GM06990 (cell line): ENCODE measurements around the gene CRB2.

Experiments used
- DNase-seq: peaks from one replicate; pipeline ENCODE4 v3.0.0-alpha.2; 2011; ENCODE audit not compliant: insufficient read length; ENCODE audit errors: extremely low read depth
- H3K27me3 ChIP-seq: replicated peaks from 2 replicates; pipeline ENCODE4 v1.6.0; 2011; ENCODE audit warnings: low read length; ENCODE audit not compliant: control insufficient read depth, insufficient read depth
- H3K36me3 ChIP-seq: 2 replicates; pipeline ENCODE4 v1.5.1; 2011; ENCODE audit warnings: low read length; ENCODE audit not compliant: control insufficient read depth, insufficient read depth
- H3K4me3 ChIP-seq: replicated peaks from 2 replicates; pipeline ENCODE4 v1.5.1; 2011; ENCODE audit warnings: low read depth, mild to moderate bottlenecking, control low read depth, low read length
- CTCF ChIP-seq: IDR thresholded peaks from 2 replicates; pipeline ENCODE4 v1.5.1; 2011; ENCODE audit warnings: low read length, control low read depth, mild to moderate bottlenecking, inconsistent platforms; ENCODE audit not compliant: insufficient read depth, poor library complexity, severe bottlenecking

Gene CRB2

GRCh38 chr9:123368536-123369153, 12.6 kb downstream of the CRB2 start:
- no peak for TF ChIP-seq CTCF
- H3K36me3 ChIP-seq = no peaks in the 10 kb centered on the region

DNA sequence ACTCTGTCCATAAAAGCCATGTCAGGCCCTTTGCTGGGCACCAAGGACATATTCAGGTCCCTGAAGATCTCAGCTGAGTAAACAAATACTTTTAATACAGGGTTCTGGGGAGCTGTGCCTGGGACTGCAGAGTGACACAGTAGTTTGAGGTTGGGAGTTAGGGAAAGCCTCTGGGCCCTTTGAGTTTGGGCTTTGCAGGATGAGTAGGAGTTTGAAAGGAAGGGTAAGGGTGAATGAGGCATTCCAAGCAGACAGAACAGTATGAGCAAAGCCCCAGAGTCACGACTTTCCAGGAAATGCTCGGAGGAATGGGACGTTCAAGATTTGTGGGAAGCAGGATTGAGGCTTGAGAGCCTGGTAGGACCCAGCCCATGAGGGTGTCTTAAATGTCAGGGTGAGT, 13.3 kb downstream of the CRB2 start:
- no peak for TF ChIP-seq CTCF
- Histone ChIP-seq H3K36me3 (no peaks in the 10 kb centered on the region), H3K27me3 (peaks cover 1% of the 10 kb centered on the region), H3K4me3 (no peak overlapping the region)
- DNase-seq = no peak

More at GRCh38 chr9:123368536-123369153, 12.6 kb downstream of the CRB2 start:
- Histone ChIP-seq H3K4me3 (no peak overlapping the region), H3K27me3 (peaks cover 1% of the 10 kb centered on the region)
- no peak for DNase-seq

DNA sequence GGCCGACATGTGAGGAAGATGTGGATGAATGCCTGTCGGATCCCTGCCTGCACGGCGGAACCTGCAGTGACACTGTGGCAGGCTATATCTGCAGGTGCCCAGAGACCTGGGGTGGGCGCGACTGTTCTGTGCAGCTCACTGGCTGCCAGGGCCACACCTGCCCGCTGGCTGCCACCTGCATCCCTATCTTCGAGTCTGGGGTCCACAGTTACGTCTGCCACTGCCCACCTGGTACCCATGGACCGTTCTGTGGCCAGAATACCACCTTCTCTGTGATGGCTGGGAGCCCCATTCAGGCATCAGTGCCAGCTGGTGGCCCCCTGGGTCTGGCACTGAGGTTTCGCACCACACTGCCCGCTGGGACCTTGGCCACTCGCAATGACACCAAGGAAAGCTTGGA, 14.1 kb downstream of the CRB2 start:
- DNase-seq = no peak
- TF ChIP-seq CTCF = no peak
- no peak overlapping the region for H3K4me3 ChIP-seq
- peaks cover 3% of the 10 kb centered on the region for H3K27me3 ChIP-seq
- no peaks in the 10 kb centered on the region for H3K36me3 ChIP-seq

GRCh38 chr9:123370526-123371227, 14.7 kb downstream of the CRB2 start:
- Histone ChIP-seq H3K27me3 (peaks cover 3% of the 10 kb centered on the region), H3K4me3 (no peak overlapping the region)

DNA sequence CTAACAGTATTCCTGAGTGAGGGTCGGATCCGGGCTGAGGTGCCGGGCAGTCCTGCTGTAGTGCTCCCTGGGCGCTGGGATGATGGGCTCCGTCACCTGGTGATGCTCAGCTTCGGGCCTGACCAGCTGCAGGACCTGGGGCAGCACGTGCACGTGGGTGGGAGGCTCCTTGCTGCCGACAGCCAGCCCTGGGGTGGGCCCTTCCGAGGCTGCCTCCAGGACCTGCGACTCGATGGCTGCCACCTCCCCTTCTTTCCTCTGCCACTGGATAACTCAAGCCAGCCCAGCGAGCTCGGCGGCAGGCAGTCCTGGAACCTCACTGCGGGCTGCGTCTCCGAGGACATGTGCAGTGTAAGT, 15.2 kb downstream of the CRB2 start:
- TF ChIP-seq CTCF = no peak
- Histone ChIP-seq H3K4me3 (no peak overlapping the region), H3K36me3 (no peaks in the 10 kb centered on the region), H3K27me3 (peaks cover 3% of the 10 kb centered on the region)
- no peak for DNase-seq

More at GRCh38 chr9:123370526-123371227, 14.7 kb downstream of the CRB2 start:
- H3K36me3 ChIP-seq = no peaks in the 10 kb centered on the region
- no peak for TF ChIP-seq CTCF
- no peak for DNase-seq
